Loucy (cell line): ENCODE results near the gene CSKMT.
A peak's percentile ranks its signal among the peaks of the same experiment; 100 is the strongest.

Source experiments
- H2AFZ ChIP-seq: fragments of 200-600 bp; sonication (generic); 2 replicates; pipeline ENCODE4 v1.6.0; 2016; ENCODE audit warnings: antibody characterized with exemption, mild to moderate bottlenecking, low read length, moderate library complexity
- H3F3A ChIP-seq: fragments of 200-600 bp; 2 replicates; pipeline ENCODE4 v1.6.0; 2016; ENCODE audit warnings: antibody characterized with exemption, low read depth, mild to moderate bottlenecking
- H3K27me3 ChIP-seq: fragments of 200-600 bp; sonication (generic); 2 replicates; pipeline ENCODE4 v1.6.1; 2014; ENCODE audit warnings: low read length, mild to moderate bottlenecking; ENCODE audit not compliant: insufficient read depth, poor library complexity, severe bottlenecking
- H3K36me3 ChIP-seq: fragments of 200-600 bp; sonication (generic); 2 replicates; pipeline ENCODE4 v1.6.1; 2016; ENCODE audit warnings: low read length; ENCODE audit not compliant: insufficient read depth
- H3K4me1 ChIP-seq: fragments of 200-600 bp; sonication (generic); 2 replicates; pipeline ENCODE4 v1.5.1; 2014; ENCODE audit warnings: low read length, mild to moderate bottlenecking; ENCODE audit not compliant: insufficient read depth, poor library complexity, severe bottlenecking
- H3K4me2 ChIP-seq: fragments of 200-600 bp; sonication (generic); 2 replicates; pipeline ENCODE4 v1.6.0; 2014; ENCODE audit warnings: antibody characterized with exemption, low read length, low read depth, mild to moderate bottlenecking; ENCODE audit not compliant: poor library complexity, severe bottlenecking
- H3K4me3 ChIP-seq: fragments of 200-600 bp; sonication (generic); 2 replicates; pipeline ENCODE4 v1.5.1; 2014; ENCODE audit warnings: low read length, mild to moderate bottlenecking, mixed read lengths; ENCODE audit not compliant: poor library complexity, severe bottlenecking
- H3K79me2 ChIP-seq: fragments of 200-600 bp; sonication (generic); 2 replicates; pipeline ENCODE4 v1.6.1; 2014; ENCODE audit warnings: low read length; ENCODE audit not compliant: insufficient read depth
- H3K9ac ChIP-seq: fragments of 200-600 bp; sonication (generic); 2 replicates; pipeline ENCODE4 v1.6.0; 2014; ENCODE audit warnings: mild to moderate bottlenecking, low read depth, low read length, moderate library complexity; ENCODE audit not compliant: poor library complexity, severe bottlenecking
- H3K9me2 ChIP-seq: fragments of 200-600 bp; sonication (generic); replicated peaks from 2 replicates; pipeline ENCODE4 v1.6.1; 2016; ENCODE audit warnings: low read depth, low read length, mixed read lengths
- H3K9me3 ChIP-seq: fragments of 200-600 bp; sonication (generic); 2 replicates; pipeline ENCODE4 v1.6.1; 2014; ENCODE audit warnings: mild to moderate bottlenecking, antibody characterized with exemption, low read length, low read depth; ENCODE audit not compliant: insufficient read depth
- H4K20me1 ChIP-seq: fragments of 200-600 bp; sonication (generic); 2 replicates; pipeline ENCODE4 v1.6.0; 2014; ENCODE audit warnings: antibody characterized with exemption, low read length, mild to moderate bottlenecking; ENCODE audit not compliant: insufficient read depth, poor library complexity, severe bottlenecking
- CTCF ChIP-seq: fragments of 200-600 bp; sonication (generic); conservative IDR thresholded peaks from 2 replicates; pipeline ENCODE4 v1.5.1; 2014; ENCODE audit warnings: mild to moderate bottlenecking, antibody characterized with exemption, low read length
- EZH2phosphoT487 ChIP-seq: fragments of 200-600 bp; IDR thresholded peaks from 2 replicates; pipeline ENCODE4 v1.6.1; 2018; ENCODE audit warnings: antibody characterized with exemption, mild to moderate bottlenecking, moderate library complexity, borderline replicate concordance

CSKMT gene

GRCh38 chr11:62632492-62632891, 32.6 kb upstream of the CSKMT start:
- Histone ChIP-seq H3K27me3 (no peaks in the 10 kb centered on the region), H2AFZ (no peak overlapping the region), H4K20me1 (no peaks in the 10 kb centered on the region), H3K9me2 (no peaks in the 10 kb centered on the region), H3K9me3 (no peaks in the 10 kb centered on the region), H3K36me3 (peaks cover 71% of the 10 kb centered on the region; the same call in 1 of the 2 replicates), H3F3A (no peaks in the 10 kb centered on the region), H3K4me1 (no peaks in the 10 kb centered on the region), H3K79me2 (no peaks in the 10 kb centered on the region), H3K4me3 (no peak overlapping the region), H3K9ac (no peak overlapping the region), H3K4me2 (no peak overlapping the region)
- TF ChIP-seq CTCF (no peak), EZH2phosphoT487 (no peak)

GRCh38 chr11:62644220-62644619, 20.9 kb upstream of the CSKMT start:
- no peaks in the 10 kb centered on the region for H3K9me3 ChIP-seq
- no peak overlapping the region for H2AFZ ChIP-seq
- H3K4me3 ChIP-seq: peak overlapping the region; percentile 86
- H3K27me3 ChIP-seq: no peaks in the 10 kb centered on the region
- peak overlapping the region; percentile 63 for H3K4me2 ChIP-seq
- H3K79me2 ChIP-seq: peaks cover 62% of the 10 kb centered on the region
- H4K20me1 ChIP-seq: peaks cover 27% of the 10 kb centered on the region
- H3K9me2 ChIP-seq: no peaks in the 10 kb centered on the region
- TF ChIP-seq EZH2phosphoT487 (no peak), CTCF (no peak)
- peak overlapping the region; percentile 94 for H3K9ac ChIP-seq
- no peaks in the 10 kb centered on the region for H3F3A ChIP-seq
- peaks cover 4% of the 10 kb centered on the region; the same call in 1 of the 2 replicates for H3K36me3 ChIP-seq
- H3K4me1 ChIP-seq: peaks cover 24% of the 10 kb centered on the region

GRCh38 chr11:62645671-62645945, 19.5 kb upstream of the CSKMT start:
- peak overlapping the region; percentile 86 for H3K4me3 ChIP-seq
- H2AFZ ChIP-seq: no peak overlapping the region
- no peaks in the 10 kb centered on the region for H3F3A ChIP-seq
- peaks cover 4% of the 10 kb centered on the region; the same call in 1 of the 2 replicates for H3K36me3 ChIP-seq
- TF ChIP-seq CTCF (no peak), EZH2phosphoT487 (no peak)
- peak overlapping the region; percentile 63 for H3K4me2 ChIP-seq
- H3K27me3 ChIP-seq: no peaks in the 10 kb centered on the region
- peaks cover 23% of the 10 kb centered on the region for H4K20me1 ChIP-seq
- H3K4me1 ChIP-seq: peaks cover 20% of the 10 kb centered on the region
- no peaks in the 10 kb centered on the region for H3K9me3 ChIP-seq
- no peaks in the 10 kb centered on the region for H3K9me2 ChIP-seq
- H3K79me2 ChIP-seq: peaks cover 57% of the 10 kb centered on the region
- H3K9ac ChIP-seq: peak overlapping the region; percentile 94
